ENCODE data around the gene CCDC92B.

CCDC92B gene

GRCh38 chr17:2778489-2778888 is 29.0 kb upstream of the CCDC92B start:
- DNase-seq (ENCODE audit: low read depth) = no peak

GRCh38 chr17:2777242-2777867 is 27.9 kb upstream of the CCDC92B start:
- DNase-seq (ENCODE audit: low read depth) = no peak

DNA sequence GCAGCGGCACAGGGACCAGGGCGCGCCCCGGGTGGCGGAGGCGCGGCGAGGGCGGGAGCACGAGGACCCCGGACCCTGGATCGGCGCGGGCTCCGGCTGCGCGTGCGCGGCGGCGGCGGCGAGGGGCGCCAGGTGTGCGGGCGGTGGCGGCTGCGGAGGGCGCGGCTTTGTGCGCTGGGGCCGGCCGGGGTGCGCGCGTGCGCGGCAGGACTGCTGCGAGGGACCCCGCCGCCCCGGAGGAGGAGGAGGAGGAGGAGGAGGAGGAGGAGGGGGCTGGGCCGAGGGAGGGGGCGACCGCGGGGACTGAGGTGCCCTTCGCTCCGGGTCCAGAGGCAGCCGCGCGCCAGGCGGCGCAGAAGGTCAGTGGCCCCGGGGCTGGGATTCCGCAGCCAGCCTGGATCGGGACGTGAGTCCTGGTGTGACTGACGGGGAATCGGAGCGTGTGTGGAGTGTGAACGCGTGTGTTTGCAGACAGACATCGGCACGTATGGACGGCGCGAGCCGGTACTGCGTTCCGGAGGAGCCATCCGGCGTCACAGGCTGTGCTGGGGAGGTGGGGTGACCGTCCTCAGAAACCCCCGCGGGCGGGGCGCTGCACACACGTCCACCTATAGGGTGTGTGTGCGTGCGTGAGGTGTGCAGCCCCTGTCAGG is 27.3 kb upstream of the CCDC92B start:
- DNase-seq (ENCODE audit: low read depth) = no peak

- no peak for DNase-seq (ENCODE audit: low read depth)
These were observed 25.8 kb upstream of the CCDC92B start for GRCh38 chr17:2775206-2775605.

- DNase-seq (ENCODE audit: low read depth) = no peak
These were observed 20.7 kb upstream of the CCDC92B start for GRCh38 chr17:2770129-2770528.

DNA sequence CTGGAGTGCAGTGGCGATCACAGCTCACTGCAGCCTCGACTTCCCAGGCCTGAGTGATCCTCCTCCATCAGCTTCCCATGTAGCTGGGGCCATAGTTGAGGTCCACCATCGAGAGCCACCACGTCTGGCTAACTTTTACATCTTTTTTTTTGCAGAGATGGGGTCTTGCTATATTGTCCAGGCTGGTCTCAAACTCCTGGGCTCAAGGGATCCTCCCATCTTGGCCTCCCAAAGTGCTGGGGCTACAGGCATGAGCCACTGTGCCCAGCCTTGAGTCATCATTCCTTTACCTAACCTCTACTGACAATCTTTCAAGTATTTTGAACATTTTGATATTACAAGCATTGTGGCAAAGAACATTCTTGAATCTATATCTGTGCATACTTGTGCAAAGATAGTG is 9.4 kb upstream of the CCDC92B start:
- no peak for DNase-seq (ENCODE audit: low read depth)

DNA sequence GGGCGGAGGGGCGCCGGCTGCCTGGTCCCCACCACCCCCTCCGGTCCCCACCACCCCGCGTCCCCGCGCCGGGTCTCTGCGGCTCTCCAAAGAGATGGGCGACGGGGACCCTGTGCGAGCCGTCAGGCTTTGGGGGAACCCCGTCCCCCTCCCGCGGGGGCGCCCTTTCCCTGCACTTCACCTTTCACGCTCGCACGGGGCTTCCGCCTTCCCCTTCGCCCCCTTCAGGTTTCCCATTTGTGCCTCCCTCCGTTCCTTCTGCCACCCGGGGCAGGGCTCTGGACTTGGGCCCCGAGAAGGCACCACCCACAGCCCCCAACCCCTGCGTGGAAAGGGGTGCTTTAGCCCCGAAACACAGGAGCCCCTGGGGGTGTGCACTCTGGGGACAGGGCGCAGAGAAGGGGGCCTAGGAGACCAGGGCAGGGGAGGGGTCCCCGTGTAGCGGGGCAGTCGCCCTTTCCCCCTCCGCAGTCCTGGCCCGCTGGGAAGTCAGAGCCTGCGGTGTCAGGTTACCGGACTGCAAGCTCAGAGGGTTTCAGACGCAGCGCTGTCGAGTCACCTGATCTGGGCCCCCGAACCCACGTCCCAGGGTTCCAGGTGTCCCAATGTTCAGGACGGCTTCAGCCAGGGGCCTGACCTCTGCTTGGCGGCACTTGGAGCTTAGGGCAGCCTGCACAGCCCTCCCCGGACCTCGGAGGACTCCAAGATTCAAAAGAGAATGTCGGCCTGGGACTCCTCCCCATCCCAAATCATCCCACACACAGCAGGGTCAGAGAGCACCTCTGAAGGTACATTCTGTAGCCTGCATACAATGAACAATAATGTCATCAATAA is 6.7 kb upstream of the CCDC92B start:
- DNase-seq (ENCODE audit: low read depth) = no peak

GRCh38 chr17:2751491-2751890 is 2.0 kb upstream of the CCDC92B start:
- no peak for DNase-seq (ENCODE audit: low read depth)

DNA sequence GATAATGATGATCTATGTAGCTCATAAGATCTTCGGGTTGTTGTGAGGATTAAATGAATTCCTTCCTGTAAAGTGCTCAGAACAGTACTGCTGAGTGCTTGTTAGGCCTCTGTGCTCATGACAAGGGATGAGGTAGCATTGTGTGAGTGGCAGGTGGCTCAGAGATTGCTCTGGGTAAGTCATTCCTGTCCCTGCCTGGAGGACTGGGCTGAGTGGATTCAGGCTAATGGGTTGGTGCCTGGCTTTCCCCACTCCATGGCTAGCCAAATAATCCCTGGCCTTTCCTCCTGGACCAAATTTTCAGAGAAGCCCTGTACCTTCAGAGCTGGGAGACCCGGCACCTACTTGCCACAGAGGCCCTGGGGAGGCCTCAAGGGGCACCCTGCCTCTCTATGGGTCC is 1.3 kb upstream of the CCDC92B start:
- no peak for DNase-seq (ENCODE audit: low read depth)

GRCh38 chr17:2749784-2750181 is 331 bp upstream of the CCDC92B start:
- peak; percentile 74 for DNase-seq (ENCODE audit: low read depth)

GRCh38 chr17:2745317-2746037 is 4.0 kb downstream of the CCDC92B start:
- DNase-seq (ENCODE audit: low read depth) = no peak

GRCh38 chr17:2737693-2738092 is 11.8 kb downstream of the CCDC92B start:
- DNase-seq (ENCODE audit: low read depth) = no peak

DNA sequence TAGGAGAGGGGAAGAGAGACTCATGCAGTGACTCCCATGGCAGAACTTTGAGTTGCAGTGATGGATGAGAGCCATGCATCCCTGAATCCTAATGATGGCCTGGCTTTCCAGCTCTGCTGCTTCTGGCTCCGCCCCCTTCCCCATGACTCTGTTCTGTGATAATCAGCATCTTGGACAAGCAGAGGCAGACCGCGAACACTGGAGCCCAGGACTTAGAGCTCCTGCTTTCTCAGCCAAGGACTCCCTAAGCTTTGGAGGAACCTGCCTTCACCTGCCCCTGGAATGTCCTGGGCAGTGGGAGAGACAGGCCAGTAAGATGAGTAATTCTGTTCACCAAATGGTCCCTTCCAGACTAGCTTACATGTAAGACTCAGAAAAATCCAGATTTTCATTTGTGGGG is 12.5 kb downstream of the CCDC92B start:
- DNase-seq (ENCODE audit: low read depth) = no peak

- DNase-seq (ENCODE audit: low read depth) = no peak
These were observed 13.6 kb downstream of the CCDC92B start for GRCh38 chr17:2735896-2736295.

DNA sequence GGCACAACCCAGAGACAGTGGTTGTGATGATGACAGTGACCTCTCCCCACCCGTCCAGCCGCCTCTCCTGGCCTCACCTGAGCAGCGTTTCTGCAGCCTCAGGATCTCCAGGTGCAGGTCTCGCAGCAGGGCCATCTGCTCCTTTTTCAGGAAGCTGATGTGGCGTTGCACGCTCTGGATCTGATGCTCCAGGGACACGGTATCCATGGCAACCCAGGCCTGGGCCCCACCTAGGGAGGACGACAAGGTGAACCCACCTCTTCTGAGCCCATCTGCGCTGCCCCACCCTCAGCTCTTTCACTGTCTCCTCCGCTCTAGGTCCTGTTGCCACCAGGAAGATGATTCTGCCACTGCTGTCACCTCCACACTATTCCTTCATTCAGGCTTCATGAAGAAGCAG is 14.5 kb downstream of the CCDC92B start:
- DNase-seq (ENCODE audit: low read depth) = no peak

GRCh38 chr17:2731807-2732206 is 17.6 kb downstream of the CCDC92B start:
- DNase-seq (ENCODE audit: low read depth) = no peak

DNA sequence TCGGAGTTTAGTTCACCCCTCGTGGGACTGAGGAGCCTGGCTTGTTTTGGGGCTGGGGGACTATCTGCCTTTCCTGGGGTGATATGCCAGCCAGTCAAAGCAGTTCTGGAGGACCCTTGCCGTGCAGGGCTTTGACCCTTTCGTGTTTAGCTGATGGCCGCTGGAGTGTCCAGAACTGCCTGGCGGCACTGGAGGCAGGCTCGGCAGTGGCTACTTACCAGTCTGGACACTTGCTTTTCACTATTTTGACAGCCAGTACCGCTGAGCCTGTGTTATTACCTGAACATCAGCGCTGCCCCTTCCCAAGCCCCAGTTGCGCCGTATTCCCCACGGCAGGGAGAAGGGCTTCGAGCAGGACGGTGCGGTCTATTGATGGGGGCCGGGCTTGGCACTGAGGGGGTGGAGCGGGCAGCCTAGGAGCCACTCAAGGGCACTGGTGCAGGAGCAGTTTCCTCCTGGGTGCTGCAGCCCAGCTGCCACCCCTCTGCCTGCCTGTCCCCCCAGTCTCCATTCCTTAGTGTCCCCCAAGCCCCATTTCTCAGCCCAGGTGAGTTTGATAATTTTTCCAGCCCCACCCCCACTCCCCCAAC is 18.6 kb downstream of the CCDC92B start:
- DNase-seq (ENCODE audit: low read depth) = no peak

GRCh38 chr17:2724784-2725164 is 24.7 kb downstream of the CCDC92B start:
- peak; percentile 39 for DNase-seq (ENCODE audit: low read depth)

DNA sequence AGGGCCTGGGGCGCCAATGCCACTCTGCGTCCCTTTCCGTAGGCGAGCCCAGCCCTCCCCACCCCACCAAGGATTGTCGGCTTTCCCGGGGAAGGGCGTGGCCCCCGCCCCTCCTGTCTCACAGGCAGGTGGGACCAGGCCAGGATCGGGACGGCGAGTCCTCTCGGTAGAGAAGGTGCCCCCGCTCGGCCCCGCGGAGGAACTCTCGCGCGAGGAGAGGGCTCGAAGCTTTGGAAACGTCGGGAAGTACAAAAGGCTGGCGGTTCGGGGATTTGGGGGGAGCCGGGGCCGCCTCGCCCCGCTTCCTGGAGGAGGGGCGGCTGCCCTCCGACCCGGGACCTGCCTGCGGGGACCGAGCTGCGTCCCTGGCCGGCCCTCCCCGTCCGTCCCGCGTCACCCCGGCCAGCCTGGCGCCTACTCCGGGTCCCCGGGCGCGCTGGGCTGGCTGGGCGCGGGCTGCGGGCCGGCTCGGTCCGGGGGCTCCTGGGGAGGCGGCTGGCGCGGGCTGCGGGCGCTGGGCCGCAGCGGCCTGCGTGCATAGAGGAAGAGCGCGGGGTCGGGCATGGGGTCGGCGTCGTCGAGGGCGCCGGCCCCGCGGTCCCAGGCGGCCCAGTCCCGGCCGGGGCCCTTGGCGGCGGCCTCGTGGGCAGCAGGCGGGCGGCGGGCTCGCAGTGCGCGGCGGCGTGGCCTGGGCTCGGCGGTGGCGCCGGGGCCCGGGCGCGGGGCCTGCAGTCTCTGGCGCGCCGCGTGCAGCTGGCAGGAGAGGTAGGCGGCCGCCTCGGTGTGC is 25.3 kb downstream of the CCDC92B start:
- no peak for DNase-seq (ENCODE audit: low read depth)

DNA sequence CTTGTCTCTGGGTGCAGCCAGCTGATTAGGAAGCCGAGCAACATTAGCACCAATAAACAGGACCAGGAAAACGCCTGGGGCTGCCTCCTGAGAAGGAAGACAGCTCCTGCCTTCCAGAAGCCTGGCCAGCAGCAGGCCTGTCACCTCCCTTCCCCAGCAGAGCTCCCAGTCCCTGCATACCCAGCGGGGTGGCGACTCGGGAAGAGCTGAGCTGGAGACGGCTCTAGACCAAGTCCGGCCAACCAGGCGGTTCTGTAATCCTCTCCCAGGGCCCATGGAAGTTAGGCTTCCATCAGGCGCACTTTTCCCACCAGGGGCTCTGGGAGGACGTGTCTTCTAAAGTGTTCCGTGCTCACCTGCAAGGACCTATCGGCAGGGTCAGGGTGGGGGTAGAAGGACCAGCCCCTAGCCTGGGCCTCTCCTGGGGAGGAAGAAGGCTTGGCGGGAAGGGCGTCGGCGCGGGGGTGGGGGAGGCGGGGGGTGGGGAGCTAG is 25.9 kb downstream of the CCDC92B start:
- DNase-seq (ENCODE audit: low read depth) = peak; percentile 18

DNA sequence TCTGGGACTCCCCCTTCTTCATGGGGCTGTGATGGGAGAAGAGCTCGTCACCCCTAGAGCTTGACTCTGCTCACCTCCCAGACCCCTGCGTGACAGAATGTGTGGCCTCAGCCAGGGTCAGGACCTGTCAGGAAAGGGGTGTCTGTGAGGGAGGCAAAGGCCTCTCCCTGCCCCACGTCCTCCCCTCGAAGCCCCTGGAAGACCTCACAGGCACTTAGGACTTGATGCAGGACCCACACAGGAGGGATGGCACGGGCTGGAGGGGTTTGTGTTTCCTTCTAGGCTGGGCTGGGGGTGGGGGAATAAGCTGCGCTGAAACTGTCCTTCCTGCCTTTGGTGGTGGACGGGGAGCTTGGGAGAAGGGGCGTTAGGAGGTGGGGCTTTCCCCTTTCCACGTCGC is 26.8 kb downstream of the CCDC92B start:
- DNase-seq (ENCODE audit: low read depth) = no peak
